IMR-90 (cell line): ENCODE measurements around the gene TJP1. TPM values are rescaled to one million over a fixed set of nuclear protein-coding genes. Genes with fewer than 3 reads are reported as not detected.

Source experiments
- ATAC-seq: fragments of 200-7000 bp; cut with Tn5 transposase; 2 replicates; pipeline ENCODE4 v1.9.1; 2020; ENCODE audit warnings: low read depth, mild to moderate bottlenecking, moderate library complexity
- BruUV-seq: library from RNA; stranded (reverse); fragments of 400-500 nt; replicated peaks from 2 replicates; lab custom pipeline; 2021; lab: Mats Ljungman, UMichigan
- CTCF ChIA-PET: fragments of 300-600 bp; formaldehyde crosslinking; extraction: SDS; loops from one replicate; lab custom pipeline; 2021; ENCODE audit warnings: antibody characterized with exemption; lab: Yijun Ruan, JAX
- POLR2A ChIA-PET: fragments of 300-600 bp; sonication (Branson Sonifier 250); formaldehyde crosslinking; loops from one replicate; lab custom pipeline; 2022; ENCODE audit warnings: antibody characterized with exemption; ENCODE audit not compliant: unreplicated experiment; lab: Charles Lee
- DNase-seq: peaks from one replicate; pipeline ENCODE4 v3.0.0; 2013
- H2AFZ ChIP-seq: replicated peaks from 2 replicates; pipeline ENCODE3; 2013; ENCODE audit warnings: low read length, mild to moderate bottlenecking; ENCODE audit not compliant: poor library complexity
- H2AK5ac ChIP-seq: 2 replicates; pipeline ENCODE4 v1.6.1; 2013; ENCODE audit warnings: low read depth, low read length, inconsistent platforms
- H2AK9ac ChIP-seq: replicated peaks from 2 replicates; pipeline ENCODE3; 2013; ENCODE audit warnings: mild to moderate bottlenecking, low read depth, low read length, moderate library complexity; ENCODE audit not compliant: poor library complexity
- H2BK120ac ChIP-seq: 2 replicates; pipeline ENCODE4 v1.6.1; 2013; ENCODE audit warnings: low read depth, low read length, inconsistent platforms
- H2BK15ac ChIP-seq: 3 replicates; pipeline ENCODE4 v1.6.1; 2013; ENCODE audit warnings: low read depth, low read length, inconsistent platforms
- H2BK20ac ChIP-seq: 2 replicates; pipeline ENCODE4 v1.6.1; 2013; ENCODE audit warnings: low read depth, mild to moderate bottlenecking, inconsistent platforms, low read length, moderate library complexity
- H2BK5ac ChIP-seq: 2 replicates; pipeline ENCODE4 v1.6.1; 2013; ENCODE audit warnings: mild to moderate bottlenecking, low read depth, low read length, inconsistent platforms; ENCODE audit not compliant: poor library complexity, severe bottlenecking
- H3K14ac ChIP-seq: replicated peaks from 2 replicates; pipeline ENCODE4 v1.6.1; 2013; ENCODE audit warnings: low read depth, low read length, inconsistent platforms
- H3K18ac ChIP-seq: 2 replicates; pipeline ENCODE4 v1.6.1; 2013; ENCODE audit warnings: low read depth, low read length, control low read depth
- H3K23ac ChIP-seq: 2 replicates; pipeline ENCODE4 v1.6.1; 2013; ENCODE audit warnings: low read depth, low read length, inconsistent platforms
- H3K27ac ChIP-seq: 2 replicates; pipeline ENCODE4 v1.5.1; 2013; ENCODE audit warnings: mild to moderate bottlenecking, control low read depth, low read length; ENCODE audit not compliant: insufficient read depth
- H3K27me3 ChIP-seq: 2 replicates; pipeline ENCODE4 v1.6.1; 2013; ENCODE audit warnings: low read length; ENCODE audit not compliant: control insufficient read depth, insufficient read depth
- H3K36me3 ChIP-seq: 2 replicates; pipeline ENCODE4 v1.6.1; 2013; ENCODE audit warnings: low read length, mixed read lengths; ENCODE audit not compliant: control insufficient read depth, insufficient read depth
- H3K4ac ChIP-seq: 2 replicates; pipeline ENCODE4 v1.6.1; 2013; ENCODE audit warnings: low read depth, low read length, inconsistent platforms
- H3K4me1 ChIP-seq: 2 replicates; pipeline ENCODE4 v1.6.1; 2013; ENCODE audit warnings: low read length, mixed read lengths; ENCODE audit not compliant: control insufficient read depth, insufficient read depth
- H3K4me2 ChIP-seq: 2 replicates; pipeline ENCODE4 v1.6.1; 2013; ENCODE audit warnings: low read depth, mild to moderate bottlenecking, control low read depth, low read length, moderate library complexity
- H3K4me3 ChIP-seq: 2 replicates; pipeline ENCODE4 v1.5.1; 2013; ENCODE audit warnings: low read depth, mild to moderate bottlenecking, control low read depth, low read length, moderate library complexity; ENCODE audit not compliant: insufficient read depth
- H3K56ac ChIP-seq: 2 replicates; pipeline ENCODE4 v1.6.1; 2013; ENCODE audit warnings: low read length, inconsistent platforms; ENCODE audit not compliant: insufficient read depth; ENCODE audit errors: extremely low read depth
- H3K79me1 ChIP-seq, 2 experiments: 2 replicates each; pipeline ENCODE4 v1.6.1; 2013; ENCODE audit warnings: low read length in 2 of 2, inconsistent platforms in 1 of 2, low read depth in 1 of 2
- H3K9ac ChIP-seq: 2 replicates; pipeline ENCODE4 v1.6.1; 2013; ENCODE audit warnings: low read depth, low read length, control low read depth
- H3K9me1 ChIP-seq: 2 replicates; pipeline ENCODE4 v1.6.1; 2013; ENCODE audit warnings: low read length, inconsistent platforms; ENCODE audit not compliant: insufficient read depth
- H3K9me3 ChIP-seq: 2 replicates; pipeline ENCODE4 v1.6.1; 2013; ENCODE audit warnings: low read length; ENCODE audit not compliant: control insufficient read depth, insufficient read depth
- H4K20me1 ChIP-seq: 2 replicates; pipeline ENCODE4 v1.6.1; 2013; ENCODE audit warnings: low read length, inconsistent platforms; ENCODE audit not compliant: insufficient read depth
- H4K5ac ChIP-seq: 2 replicates; pipeline ENCODE4 v1.6.1; 2013; ENCODE audit warnings: mild to moderate bottlenecking, low read depth, low read length, control low read depth
- H4K8ac ChIP-seq, 2 experiments: 2 replicates each; pipeline ENCODE4 v1.6.1; 2013; ENCODE audit warnings: low read depth in 2 of 2, low read length in 2 of 2, control low read depth in 1 of 2, inconsistent platforms in 1 of 2
- H4K91ac ChIP-seq: 2 replicates; pipeline ENCODE4 v1.6.1; 2013; ENCODE audit warnings: low read depth, low read length, inconsistent platforms; ENCODE audit not compliant: insufficient read depth
- BHLHE40 ChIP-seq: fragments of 150-350 bp; IDR thresholded peaks from 2 replicates; pipeline ENCODE4 v1.6.1; 2016; ENCODE audit warnings: mild to moderate bottlenecking, low read depth, low read length
- CEBPB ChIP-seq: IDR thresholded peaks from 2 replicates; pipeline ENCODE4 v1.6.1; 2012; ENCODE audit warnings: low read depth, low read length, improper control_type of control experiment
- CHD1 ChIP-seq: IDR thresholded peaks from 2 replicates; pipeline ENCODE4 v1.6.1; 2012; ENCODE audit warnings: low read depth, low read length, improper control_type of control experiment
- NFE2L2 ChIP-seq: fragments of 150-350 bp; IDR thresholded peaks from 2 replicates; pipeline ENCODE4 v1.6.1; 2016; ENCODE audit warnings: low read depth, mild to moderate bottlenecking, low read length
- POLR2A ChIP-seq: IDR thresholded peaks from 2 replicates; pipeline ENCODE4 v1.6.1; 2012; ENCODE audit warnings: mild to moderate bottlenecking, low read depth, low read length
- RCOR1 ChIP-seq: IDR thresholded peaks from 2 replicates; pipeline ENCODE4 v1.6.1; 2012; ENCODE audit warnings: mild to moderate bottlenecking, low read length, improper control_type of control experiment; ENCODE audit not compliant: insufficient replicate concordance
- RFX5 ChIP-seq: IDR thresholded peaks from 2 replicates; pipeline ENCODE4 v1.8.0; 2012; ENCODE audit warnings: low read depth, mild to moderate bottlenecking, low read length, moderate library complexity
- SMC3 ChIP-seq: fragments of 150-350 bp; IDR thresholded peaks from 2 replicates; pipeline ENCODE4 v1.6.1; 2016; ENCODE audit warnings: low read depth, mild to moderate bottlenecking, antibody characterized with exemption, low read length, moderate library complexity
- USF2 ChIP-seq: fragments of 150-350 bp; IDR thresholded peaks from 2 replicates; pipeline ENCODE4 v1.6.1; 2017; ENCODE audit warnings: mild to moderate bottlenecking, antibody characterized with exemption, low read length, low read depth
- WGBS, 2 experiments: methylation state at CpG; one replicate each; pipeline versions ENCODE4 v1.1.5 to v1.1.7; 2013; ENCODE audit warnings: missing lambda C conversion rate in 2 of 2; ENCODE audit not compliant: insufficient read length in 1 of 2; ENCODE audit errors: extremely low coverage in 2 of 2; 5-methylcytosine and 5-hydroxymethylcytosine counted together
- dilution Hi-C: fragments of 300-500 bp; cut with HindIII; formaldehyde crosslinking; loops from one replicate; pipeline ENCODE4 v1.14.3; 2018; ENCODE audit warnings: low sequenced_read_pairs; ENCODE audit not compliant: unreplicated experiment
- in situ Hi-C: fragments of 300-500 bp; cut with MboI; formaldehyde crosslinking; loops from 3 replicates; pipeline ENCODE4 v1.14.3; 2019; ENCODE audit warnings: low sequenced_read_pairs, inconsistent platforms, mixed read lengths
- intact Hi-C: fragments of 100-400 bp; cut with micrococcal nuclease; formaldehyde crosslinking; loops from 2 replicates; pipeline ENCODE4 v1.10.0; 2022
- polyA plus RNA-seq, 3 experiments: library from polyadenylated mRNA; depleted of rRNA; stranded (reverse); fragments of >200 nt; gene quantifications; 2 replicates each; pipeline ENCODE4 v1.2.3, GENCODE V29; 2012; ENCODE audit warnings: low replicate concordance in 1 of 3
- total RNA-seq: library from RNA; depleted of rRNA; stranded (reverse); fragments of >200 nt; gene quantifications from 2 replicates; pipeline ENCODE4 v1.2.3, GENCODE V29; 2012

The TJP1 gene
- total and polyA plus RNA-seq, 2 of the 4 experiments (the other 2 are of a cell fraction) = 42.2 to 43.4 TPM

- Histone ChIP-seq H4K8ac (no peak overlapping the region), H3K56ac (no peak overlapping the region), H2AK5ac (no peak overlapping the region), H2BK20ac (no peak overlapping the region), H3K27ac (no peak overlapping the region), H3K4me1 (0 out of 2 replicates have a peak, but pooled peaks cover 2% of the 10 kb centered on the region), H4K91ac (no peak overlapping the region), H3K9me1 (peaks cover 5% of the 10 kb centered on the region; the same call in 1 of the 2 replicates), H3K4me3 (no peak overlapping the region), H3K18ac (no peak overlapping the region; the same call in 1 of the 2 replicates), H2BK120ac (no peak overlapping the region), H2AK9ac (no peak overlapping the region), H3K9me3 (no peaks in the 10 kb centered on the region), H3K4me2 (no peak overlapping the region), H3K36me3 (no peaks in the 10 kb centered on the region), H3K14ac (no peak overlapping the region), H3K23ac (no peak overlapping the region), H2BK5ac (no peak overlapping the region), H3K27me3 (no peaks in the 10 kb centered on the region), H3K79me1 (no peaks in the 10 kb centered on the region), H4K20me1 (no peaks in the 10 kb centered on the region), H3K4ac (no peak overlapping the region), H2AFZ (no peak overlapping the region), H4K5ac (no peak overlapping the region), H2BK15ac (no peak overlapping the region), H3K9ac (no peak overlapping the region)
- in situ Hi-C loops (no loop called here), dilution Hi-C loops (no loop called here), intact Hi-C loops (no loop called here)
- no TSS peak for BruUV-seq
- TF ChIP-seq CEBPB = no peak
- no peak for TF ChIP-seq CHD1
- TF ChIP-seq BHLHE40 = no peak
- no peak for TF ChIP-seq RCOR1
- no peak for TF ChIP-seq POLR2A
- no peak for TF ChIP-seq USF2
- TF ChIP-seq NFE2L2 = no peak
- TF ChIP-seq SMC3 = no peak
- TF ChIP-seq RFX5 = no peak
- POLR2A ChIA-PET = no interaction called here
- DNase-seq (no peak), ATAC-seq (no peak)
- CTCF ChIA-PET = no interaction called here
- WGBS, 2 experiments = no CpG with 5 or more reads among the region's 8 CpGs
Observed at GRCh38 chr15:29853211-29853987, 31.1 kb upstream of the TJP1 start.
